ENCODE measurements around the gene LHFPL6.

The LHFPL6 gene

GRCh38 chr13:39577838-39578491 is 25.0 kb downstream of the LHFPL6 start:
- no peak overlapping the region for H2AFZ ChIP-seq (ENCODE audit: low read length)

GRCh38 chr13:39577203-39577602 is 25.8 kb downstream of the LHFPL6 start:
- H3K4me2 ChIP-seq (ENCODE audit: low read depth, low read length) = no peak overlapping the region
- no peaks in the 10 kb centered on the region for H3K36me3 ChIP-seq (replicated peaks; ENCODE audit: insufficient read depth, low read length)
- no peak overlapping the region for H3K9ac ChIP-seq (ENCODE audit: low read length)
- H3K27ac ChIP-seq (ENCODE audit: low read length) = no peak overlapping the region
- no peak for TF ChIP-seq EZH2 (optimal IDR thresholded peaks at IDR 0.05; ENCODE audit: low read depth, low read length)
- no peak for TF ChIP-seq CTCF (IDR thresholded peaks at IDR 0.05; ENCODE audit: low read length)
- TF ChIP-seq EZH2phosphoT487 (IDR thresholded peaks at IDR 0.05; ENCODE audit: low read length) = no peak
- H3K4me1 ChIP-seq (ENCODE audit: low read length) = no peaks in the 10 kb centered on the region
- H4K20me1 ChIP-seq (ENCODE audit: insufficient read depth, low read length) = no peaks in the 10 kb centered on the region
- H3K27me3 ChIP-seq (replicated peaks; ENCODE audit: insufficient read depth, low read length) = no peaks in the 10 kb centered on the region
- DNase-seq = no peak
- H3K4me3 ChIP-seq (ENCODE audit: low read length) = no peak overlapping the region
- no peak overlapping the region for H2AFZ ChIP-seq (ENCODE audit: low read length)
- no peaks in the 10 kb centered on the region for H3K9me2 ChIP-seq (replicated peaks; ENCODE audit: insufficient read depth, low read length)
- no peaks in the 10 kb centered on the region for H3F3A ChIP-seq (ENCODE audit: insufficient read depth, low read length)
- H3K9me3 ChIP-seq (replicated peaks; ENCODE audit: insufficient read depth, low read length) = no peaks in the 10 kb centered on the region
- no peaks in the 10 kb centered on the region for H3K79me2 ChIP-seq (ENCODE audit: low read length)

More at GRCh38 chr13:39577838-39578491, 25.0 kb downstream of the LHFPL6 start:
- no peaks in the 10 kb centered on the region for H3K9me2 ChIP-seq (replicated peaks; ENCODE audit: insufficient read depth, low read length)
- no peak overlapping the region for H3K27ac ChIP-seq (ENCODE audit: low read length)
- H3K4me2 ChIP-seq (ENCODE audit: low read depth, low read length) = no peak overlapping the region
- DNase-seq = no peak
- no peak for TF ChIP-seq CTCF (IDR thresholded peaks at IDR 0.05; ENCODE audit: low read length)
- no peak for TF ChIP-seq EZH2phosphoT487 (IDR thresholded peaks at IDR 0.05; ENCODE audit: low read length)
- TF ChIP-seq EZH2 (optimal IDR thresholded peaks at IDR 0.05; ENCODE audit: low read depth, low read length) = no peak
- no peaks in the 10 kb centered on the region for H3K27me3 ChIP-seq (replicated peaks; ENCODE audit: insufficient read depth, low read length)
- no peaks in the 10 kb centered on the region for H3F3A ChIP-seq (ENCODE audit: insufficient read depth, low read length)
- no peak overlapping the region for H3K4me3 ChIP-seq (ENCODE audit: low read length)
- no peaks in the 10 kb centered on the region for H3K79me2 ChIP-seq (ENCODE audit: low read length)
- H3K4me1 ChIP-seq (ENCODE audit: low read length) = no peaks in the 10 kb centered on the region
- no peaks in the 10 kb centered on the region for H3K36me3 ChIP-seq (replicated peaks; ENCODE audit: insufficient read depth, low read length)
- no peaks in the 10 kb centered on the region for H4K20me1 ChIP-seq (ENCODE audit: insufficient read depth, low read length)
- no peak overlapping the region for H3K9ac ChIP-seq (ENCODE audit: low read length)
- no peaks in the 10 kb centered on the region for H3K9me3 ChIP-seq (replicated peaks; ENCODE audit: insufficient read depth, low read length)

- Histone ChIP-seq H2AFZ (ENCODE audit: low read length) (no peak overlapping the region), H3K9me3 (replicated peaks; ENCODE audit: insufficient read depth, low read length) (no peaks in the 10 kb centered on the region), H3F3A (ENCODE audit: insufficient read depth, low read length) (no peaks in the 10 kb centered on the region), H3K36me3 (replicated peaks; ENCODE audit: insufficient read depth, low read length) (no peaks in the 10 kb centered on the region), H3K9me2 (replicated peaks; ENCODE audit: insufficient read depth, low read length) (no peaks in the 10 kb centered on the region), H3K4me3 (ENCODE audit: low read length) (no peak overlapping the region), H3K9ac (ENCODE audit: low read length) (no peak overlapping the region), H3K4me2 (ENCODE audit: low read depth, low read length) (no peak overlapping the region), H3K79me2 (ENCODE audit: low read length) (no peaks in the 10 kb centered on the region), H3K27ac (ENCODE audit: low read length) (no peak overlapping the region), H3K4me1 (ENCODE audit: low read length) (no peaks in the 10 kb centered on the region), H3K27me3 (replicated peaks; ENCODE audit: insufficient read depth, low read length) (no peaks in the 10 kb centered on the region), H4K20me1 (ENCODE audit: insufficient read depth, low read length) (no peaks in the 10 kb centered on the region)
- DNase-seq = no peak
- TF ChIP-seq CTCF (IDR thresholded peaks at IDR 0.05; ENCODE audit: low read length) (no peak), EZH2phosphoT487 (IDR thresholded peaks at IDR 0.05; ENCODE audit: low read length) (no peak), EZH2 (optimal IDR thresholded peaks at IDR 0.05; ENCODE audit: low read depth, low read length) (no peak)
Observed at GRCh38 chr13:39575641-39576238, 27.3 kb downstream of the LHFPL6 start.

Measured in MM.1S (cell line).